SK-N-SH (cell line): ENCODE measurements around the gene CSNK2A3.

Experiments used
- CTCF ChIP-seq: fragments of 200-600 bp; sonication (generic); IDR thresholded peaks from 2 replicates; pipeline ENCODE4 v1.6.1; 2017; ENCODE audit warnings: antibody characterized with exemption, mild to moderate bottlenecking, moderate library complexity
- EP300 ChIP-seq, 2 experiments: IDR thresholded peaks; 2 replicates each; pipeline versions ENCODE4 v1.4.0 to v1.6.1; 2012; ENCODE audit warnings: borderline replicate concordance in 1 of 2, low read depth in 1 of 2, low read length in 1 of 2
- EZH2phosphoT487 ChIP-seq: fragments of 200-600 bp; sonication (generic); IDR thresholded peaks from 2 replicates; pipeline ENCODE4 v1.6.1; 2017; ENCODE audit warnings: low read depth, mixed run types, mild to moderate bottlenecking, antibody characterized with exemption, moderate library complexity, borderline replicate concordance
- FOSL2 ChIP-seq: IDR thresholded peaks from 2 replicates; pipeline ENCODE4 v1.4.0; 2012; ENCODE audit warnings: low read depth, mild to moderate bottlenecking, moderate library complexity, borderline replicate concordance
- IRF3 ChIP-seq: fragments of 150-350 bp; IDR thresholded peaks from 2 replicates; pipeline ENCODE4 v1.6.1; 2016; ENCODE audit warnings: mild to moderate bottlenecking, low read depth, low read length
- PBX3 ChIP-seq: IDR thresholded peaks from 2 replicates; pipeline ENCODE4; 2012
- POLR2AphosphoS5 ChIP-seq: IDR thresholded peaks from 2 replicates; pipeline ENCODE4 v1.6.1; 2012; ENCODE audit warnings: low read depth, low read length
- RAD21 ChIP-seq: IDR thresholded peaks from 2 replicates; pipeline ENCODE4 v1.6.1; 2012; ENCODE audit warnings: mild to moderate bottlenecking, low read length
- RFX5 ChIP-seq: IDR thresholded peaks from 2 replicates; pipeline ENCODE4 v1.6.1; 2012; ENCODE audit warnings: mild to moderate bottlenecking, improper control_type of control experiment, low read length
- RXRA ChIP-seq: IDR thresholded peaks from 2 replicates; pipeline ENCODE4 v1.4.0; 2012; ENCODE audit warnings: low read depth, mild to moderate bottlenecking, borderline replicate concordance
- SMC3 ChIP-seq: IDR thresholded peaks from 2 replicates; pipeline ENCODE4 v1.6.1; 2012; ENCODE audit warnings: low read depth, low read length, improper control_type of control experiment
- TEAD4 ChIP-seq: IDR thresholded peaks from 2 replicates; pipeline ENCODE4 v1.4.0; 2012; ENCODE audit warnings: mild to moderate bottlenecking, borderline replicate concordance; ENCODE audit not compliant: insufficient read depth
- YY1 ChIP-seq: IDR thresholded peaks from 2 replicates; pipeline ENCODE4 v1.4.0; 2012; ENCODE audit warnings: low read depth, mild to moderate bottlenecking
- ZBTB33 ChIP-seq: IDR thresholded peaks from 2 replicates; pipeline ENCODE4 v1.4.0; 2012; ENCODE audit warnings: low read depth, borderline replicate concordance

GRCh38 chr11:11316651-11317230 lies 36.3 kb downstream of the CSNK2A3 start:
- TF ChIP-seq CTCF (no peak), ZBTB33 (no peak), RFX5 (no peak), RAD21 (no peak), SMC3 (no peak), EP300 (IDR thresholded peaks at IDR 0.05; ENCODE audit: borderline replicate concordance in 1 of 2, low read depth in 1 of 2, low read length in 1 of 2) (no peak), POLR2AphosphoS5 (no peak), EZH2phosphoT487 (no peak), PBX3 (no peak), RXRA (no peak), FOSL2 (no peak), TEAD4 (no peak), YY1 (no peak), IRF3 (no peak)
